Heart left ventricle (tissue), 16 donors: ENCODE measurements around the gene RNF32. TPM values are rescaled to one million over a fixed set of nuclear protein-coding genes. Genes with fewer than 3 reads are reported as not detected.
"Not testable (repeated sequence)": the region's sequence is repeated elsewhere in the genome, so short reads cannot be mapped to it uniquely, and the experiment has no call there.

ENCODE experiments used
- ATAC-seq, 4 donors: fragments of 200-7000 bp; cut with Tn5 transposase; one replicate each; pipeline ENCODE4 v1.9.1; 2020 to 2022; ENCODE audit warnings: moderate library complexity in 4 of 4, mild to moderate bottlenecking in 3 of 4, moderate number of reproducible peaks in 1 of 4
- DNase-seq, 5 donors: peaks; one replicate each; pipeline ENCODE4 v3.0.0-alpha.2; 2020
- H3K27ac ChIP-seq, 12 donors: fragments of 200-600 bp; sonication (generic) in 4 of 12; one replicate each; pipeline versions ENCODE4 v1.5.0 to v1.8.0; 2016 to 2022; ENCODE audit warnings: mild to moderate bottlenecking in 2 of 12
- H3K27me3 ChIP-seq, 9 donors: fragments of 200-600 bp; sonication (generic) in 2 of 9; one replicate each; pipeline versions ENCODE4 v1.5.1 to v1.8.0; 2016 to 2022; ENCODE audit warnings: mild to moderate bottlenecking in 3 of 9
- H3K36me3 ChIP-seq, 9 donors: fragments of 200-600 bp; sonication (generic) in 2 of 9; one replicate each; pipeline versions ENCODE4 v1.5.0 to v1.8.0; 2018 to 2022; ENCODE audit warnings: mild to moderate bottlenecking in 2 of 9
- H3K4me1 ChIP-seq, 12 donors: fragments of 200-600 bp; sonication (generic) in 4 of 12; one replicate each; pipeline versions ENCODE4 v1.5.0 to v1.8.0; 2016 to 2022; ENCODE audit warnings: mild to moderate bottlenecking in 3 of 12
- H3K4me3 ChIP-seq, 12 donors: fragments of 200-600 bp; sonication (generic) in 4 of 12; one replicate each; pipeline versions ENCODE4 v1.5.0 to v1.8.0; 2017 to 2022; ENCODE audit warnings: mild to moderate bottlenecking in 9 of 12, moderate library complexity in 4 of 12
- H3K9me3 ChIP-seq, 12 donors: fragments of 200-600 bp; sonication (generic) in 4 of 12; one replicate each; pipeline versions ENCODE4 v1.5.0 to v1.8.0; 2016 to 2022; ENCODE audit warnings: mild to moderate bottlenecking in 1 of 12
- CTCF ChIP-seq, 12 donors: fragments of 200-600 bp; sonication (generic) in 4 of 12; IDR thresholded peaks; one replicate each; pipeline versions ENCODE4 v1.5.0 to v1.8.0; 2018 to 2022; ENCODE audit warnings: antibody characterized with exemption in 12 of 12, mild to moderate bottlenecking in 5 of 12
- POLR2A ChIP-seq, 2 donors: fragments of 450-650 bp; IDR thresholded peaks; one replicate each; pipeline ENCODE4 v1.6.1; 2017; ENCODE audit warnings: antibody characterized with exemption in 2 of 2, mild to moderate bottlenecking in 2 of 2, moderate library complexity in 2 of 2
- WGBS, 4 donors: extraction: QIAGEN DNeasy Blood & Tissue Kit in 2 of 4; methylation state at CpG; one replicate each; pipeline versions ENCODE4 v1.1.5 to v1.1.7; 2013 to 2018; 5-methylcytosine and 5-hydroxymethylcytosine counted together
- intact Hi-C, 10 donors: fragments of 100-400 bp; cut with DNase I; formaldehyde crosslinking; loops; one replicate each; pipeline versions ENCODE4 v1.11.1 to v1.14.2; 2022
- polyA plus RNA-seq, 2 donors: library from polyadenylated mRNA; stranded (reverse); fragments of 200-250 nt; gene quantifications; one replicate each; pipeline ENCODE4 v1.2.3, GENCODE V29; 2013
- total RNA-seq, 9 donors: library from RNA; depleted of rRNA in 2 of 9; stranded (reverse); fragments of >200 nt in 2 of 9; fragmentation: NEBNext Ultra II Directional in 3 of 9; extraction: Animal tissue kit (Norgen Biotek cat#: 25700) in 3 of 9; gene quantifications; one replicate each; pipeline versions ENCODE4 v1.1.0 to v1.2.4, GENCODE V29; 2016 to 2023
- donor health status: ischemic (EF 13 %, LVEDD 7.1; RV severe dilation, severe dysfunction).
- donor health status: healthy with polysubstance abuse.
- donor health status: DM: no; HTN: yes; CAD: no.
- donor health status: DM: no; HTN: no; CAD: no.
- donor health status: ischemic (EF 25% LVEDD 6.9; RV normal size, moderate dysfunction).
- donor health status: ischemic (EF 25% LVEDD 5.7; RV mildly dilated, moderate dysfunction).
- donor health status: healthy.
- donor health status: DM: yes; HTN: yes; CAD: no.
- donor health status: ischemic (EF 35%, LVEDD 5.7; RV mildly dilated, moderate dysfunction).
- donor health status: nonischemic (EF 11% LVEDD 7.7; RV severe dilation, severe dysfunction).
- donor health status: DM: yes; HTN: yes; CAD: no.
- donor health status: PGD.
- donor health status: ischemic (EF 29% LVEDD 5.4; RV normal size, mild dysfunction).
- donor health status: nonischemic (EF 23%, LVEDD 6.1; RV moderate dilation, normal function).

RNF32 gene
- total and polyA plus RNA-seq, 11 donors = 0.19 to 0.75 (median 0.33) TPM; not detected in 4

GRCh38 chr7:156629873-156630272, 10.7 kb upstream of the RNF32 start:
- Histone ChIP-seq H3K36me3 (no peaks in the 10 kb centered on the region), H3K27me3 (no peaks in the 10 kb centered on the region), H3K4me1 (no peaks in the 10 kb centered on the region), H3K27ac (no peak overlapping the region), H3K4me3 (no peak overlapping the region), H3K9me3 (peaks cover 0 to 25% (median 10%) of the 10 kb centered on the region in 12 donors)
- no peak for TF ChIP-seq CTCF (IDR thresholded peaks at IDR 0.05)
- no peak for TF ChIP-seq POLR2A (IDR thresholded peaks at IDR 0.05)
- DNase-seq = no peak
- ATAC-seq = no peak
- 86 to 95% (median 94%) methylated on average over 2 of the region's 2 CpGs for WGBS, 4 donors
- intact Hi-C loops = no loop called here

GRCh38 chr7:156634117-156634516, 6.5 kb upstream of the RNF32 start:
- WGBS, 4 donors = 77 to 90% (median 85%) methylated on average over 3 of the region's 3 CpGs
- Histone ChIP-seq H3K9me3 (peaks cover 0 to 28% (median 2%) of the 10 kb centered on the region in 12 donors), H3K4me1 (no peaks in the 10 kb centered on the region), H3K4me3 (no peak overlapping the region), H3K27ac (no peak overlapping the region), H3K36me3 (no peaks in the 10 kb centered on the region), H3K27me3 (no peaks in the 10 kb centered on the region)
- intact Hi-C loops = no loop called here
- DNase-seq (no peak), ATAC-seq (no peak)
- TF ChIP-seq POLR2A (IDR thresholded peaks at IDR 0.05) (no peak), CTCF (IDR thresholded peaks at IDR 0.05) (no peak)

GRCh38 chr7:156635529-156636385, 4.8 kb upstream of the RNF32 start:
- DNase-seq (no peak), ATAC-seq (no peak)
- intact Hi-C loops = no loop called here
- peaks cover 0 to 27% (median 0%) of the 10 kb centered on the region in 12 donors for H3K9me3 ChIP-seq
- no peak overlapping the region for H3K4me3 ChIP-seq
- peaks cover 0 to 14% (median 5%) of the 10 kb centered on the region in 12 donors for H3K4me1 ChIP-seq
- 81 to 86% (median 85%) methylated on average over 7 of the region's 7 CpGs for WGBS, 4 donors
- no peaks in the 10 kb centered on the region for H3K27me3 ChIP-seq
- H3K36me3 ChIP-seq = no peaks in the 10 kb centered on the region
- no peak for TF ChIP-seq POLR2A (IDR thresholded peaks at IDR 0.05)
- H3K27ac ChIP-seq = no peak overlapping the region

GRCh38 chr7:156637093-156637492, 3.5 kb upstream of the RNF32 start:
- H3K36me3 ChIP-seq, H3K4me3 ChIP-seq, DNase-seq, intact Hi-C loops, H3K27ac ChIP-seq, H3K27me3 ChIP-seq, ATAC-seq: not testable (repeated sequence)
- peaks cover 0 to 21% (median 5%) of the 10 kb centered on the region in 12 donors for H3K4me1 ChIP-seq
- 97 to 98% (median 98%) methylated on average over 7 of the region's 7 CpGs for WGBS, 4 donors
- peaks cover 0 to 27% (median 0%) of the 10 kb centered on the region in 12 donors for H3K9me3 ChIP-seq

GRCh38 chr7:156638443-156639077, 2.0 kb upstream of the RNF32 start:
- 96 to 99% (median 97%) methylated on average over 8 of the region's 8 CpGs for WGBS, 4 donors
- ATAC-seq (no peak), DNase-seq (no peak)
- H3K4me3 ChIP-seq = no peak overlapping the region
- TF ChIP-seq POLR2A (IDR thresholded peaks at IDR 0.05) = no peak
- no peak for TF ChIP-seq CTCF (IDR thresholded peaks at IDR 0.05)
- H3K36me3 ChIP-seq = no peaks in the 10 kb centered on the region
- H3K27ac ChIP-seq = no peak overlapping the region
- H3K27me3 ChIP-seq = peaks cover 0 to 6% (median 0%) of the 10 kb centered on the region in 9 donors
- intact Hi-C loops = no loop called here
- peaks cover 0 to 27% (median 0%) of the 10 kb centered on the region in 12 donors for H3K9me3 ChIP-seq
- H3K4me1 ChIP-seq = peaks cover 0 to 21% (median 5%) of the 10 kb centered on the region in 12 donors
